GM12865 (cell line): ENCODE measurements around the gene MVD.
A peak's percentile ranks its signal among the peaks of the same experiment; 100 is the strongest.

Experiments used
- DNase-seq: peaks from one replicate; pipeline ENCODE4 v3.0.0; 2010; ENCODE audit warnings: low read depth
- H3K4me3 ChIP-seq: 2 replicates; pipeline ENCODE4 v1.5.1; 2011; ENCODE audit warnings: mild to moderate bottlenecking, low read depth, low read length, control low read depth
- TF ChIP-seq, protein P1 (sequence below): IDR thresholded peaks from 2 replicates; pipeline ENCODE4 v1.5.1; 2011; ENCODE audit warnings: low read length, control low read depth, low read depth, inconsistent platforms; ENCODE audit not compliant: insufficient read depth; ENCODE audit errors: missing control alignments

The MVD gene

DNA sequence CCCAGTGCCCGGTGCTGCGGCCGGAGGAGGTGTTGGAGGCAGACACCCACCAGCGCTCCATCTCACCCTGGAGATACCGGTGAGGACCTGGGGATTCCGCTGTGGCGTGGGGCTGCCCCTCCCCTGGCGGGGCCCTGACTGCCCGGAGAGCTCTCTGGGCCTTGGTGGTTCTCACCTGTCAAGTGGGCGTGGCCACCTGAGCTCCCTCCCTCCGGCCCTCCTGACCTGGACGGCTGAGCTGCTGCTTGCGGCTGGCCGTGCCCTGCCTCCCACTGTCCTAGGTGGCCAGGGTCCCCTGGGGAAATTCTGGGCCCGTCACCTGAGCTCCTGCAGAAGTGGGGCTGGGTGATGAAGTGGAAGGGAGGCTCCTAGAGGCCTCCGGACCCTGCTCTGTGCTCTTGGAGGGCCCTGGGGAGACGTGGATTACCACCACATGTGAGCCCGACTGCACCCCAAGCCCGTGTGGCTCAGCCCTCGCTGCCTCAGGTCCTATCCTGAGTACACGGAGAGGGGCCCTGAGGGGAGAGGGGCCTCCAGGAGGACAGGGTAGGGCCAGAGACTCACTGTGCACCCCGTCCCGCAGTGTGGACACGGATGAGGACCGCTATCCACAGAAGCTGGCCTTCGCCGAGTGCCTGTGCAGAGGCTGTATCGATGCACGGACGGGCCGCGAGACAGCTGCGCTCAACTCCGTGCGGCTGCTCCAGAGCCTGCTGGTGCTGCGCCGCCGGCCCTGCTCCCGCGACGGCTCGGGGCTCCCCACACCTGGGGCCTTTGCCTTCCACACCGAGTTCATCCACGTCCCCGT, 23.5 kb downstream of the MVD start:
- DNase-seq, result no peak
- H3K4me3 ChIP-seq, result no peak overlapping the region
- TF ChIP-seq, protein P1, sequence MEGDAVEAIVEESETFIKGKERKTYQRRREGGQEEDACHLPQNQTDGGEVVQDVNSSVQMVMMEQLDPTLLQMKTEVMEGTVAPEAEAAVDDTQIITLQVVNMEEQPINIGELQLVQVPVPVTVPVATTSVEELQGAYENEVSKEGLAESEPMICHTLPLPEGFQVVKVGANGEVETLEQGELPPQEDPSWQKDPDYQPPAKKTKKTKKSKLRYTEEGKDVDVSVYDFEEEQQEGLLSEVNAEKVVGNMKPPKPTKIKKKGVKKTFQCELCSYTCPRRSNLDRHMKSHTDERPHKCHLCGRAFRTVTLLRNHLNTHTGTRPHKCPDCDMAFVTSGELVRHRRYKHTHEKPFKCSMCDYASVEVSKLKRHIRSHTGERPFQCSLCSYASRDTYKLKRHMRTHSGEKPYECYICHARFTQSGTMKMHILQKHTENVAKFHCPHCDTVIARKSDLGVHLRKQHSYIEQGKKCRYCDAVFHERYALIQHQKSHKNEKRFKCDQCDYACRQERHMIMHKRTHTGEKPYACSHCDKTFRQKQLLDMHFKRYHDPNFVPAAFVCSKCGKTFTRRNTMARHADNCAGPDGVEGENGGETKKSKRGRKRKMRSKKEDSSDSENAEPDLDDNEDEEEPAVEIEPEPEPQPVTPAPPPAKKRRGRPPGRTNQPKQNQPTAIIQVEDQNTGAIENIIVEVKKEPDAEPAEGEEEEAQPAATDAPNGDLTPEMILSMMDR, result no peak

DNA sequence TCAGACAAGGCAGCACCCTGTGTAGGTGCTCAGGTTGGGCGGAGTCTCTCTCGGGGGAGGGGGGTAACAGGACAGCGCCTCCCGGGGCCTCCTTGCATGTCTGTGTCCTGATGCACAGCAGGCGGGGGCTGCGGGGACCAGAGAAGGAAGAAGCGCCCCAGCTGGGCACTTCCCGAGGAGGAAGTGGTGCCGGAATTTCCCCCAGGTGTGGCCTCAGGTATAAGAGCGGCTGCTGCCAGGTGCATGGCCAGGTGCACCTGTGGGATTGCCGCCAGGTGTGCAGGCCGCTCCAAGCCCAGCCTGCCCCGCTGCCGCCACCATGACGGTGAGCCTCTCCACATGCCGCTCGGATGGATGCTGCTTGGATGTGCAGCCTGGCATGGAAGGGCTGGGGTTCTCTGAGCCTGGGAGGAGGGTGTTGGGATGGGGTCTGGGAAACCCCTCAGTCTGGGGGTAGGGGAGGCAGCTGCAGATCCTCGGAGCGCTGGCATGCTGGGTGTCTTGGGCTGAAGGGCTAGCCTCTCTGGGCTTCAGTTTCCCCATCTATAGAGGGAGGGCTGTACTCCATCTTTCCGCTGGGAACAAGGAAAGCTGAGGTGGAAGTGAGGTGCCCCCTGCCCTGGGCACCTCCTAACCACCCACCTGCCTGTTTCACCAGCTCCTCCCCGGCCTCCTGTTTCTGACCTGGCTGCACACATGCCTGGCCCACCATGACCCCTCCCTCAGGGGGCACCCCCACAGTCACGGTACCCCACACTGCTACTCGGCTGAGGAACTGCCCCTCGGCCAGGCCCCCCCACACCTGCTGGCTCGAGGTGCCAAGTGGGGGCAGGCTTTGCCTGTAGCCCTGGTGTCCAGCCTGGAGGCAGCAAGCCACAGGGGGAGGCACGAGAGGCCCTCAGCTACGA, 24.3 kb downstream of the MVD start, which contains the start of gene IL17C:
Gene IL17C (plus strand): TSS at position 250 of the 908 bp plus-strand sequence. CDS start 70 bp downstream, at position 320.
- TF ChIP-seq, protein P1, result no peak
- H3K4me3 ChIP-seq, result no peak within 1 kb of the TSS
- no peak for DNase-seq

DNA sequence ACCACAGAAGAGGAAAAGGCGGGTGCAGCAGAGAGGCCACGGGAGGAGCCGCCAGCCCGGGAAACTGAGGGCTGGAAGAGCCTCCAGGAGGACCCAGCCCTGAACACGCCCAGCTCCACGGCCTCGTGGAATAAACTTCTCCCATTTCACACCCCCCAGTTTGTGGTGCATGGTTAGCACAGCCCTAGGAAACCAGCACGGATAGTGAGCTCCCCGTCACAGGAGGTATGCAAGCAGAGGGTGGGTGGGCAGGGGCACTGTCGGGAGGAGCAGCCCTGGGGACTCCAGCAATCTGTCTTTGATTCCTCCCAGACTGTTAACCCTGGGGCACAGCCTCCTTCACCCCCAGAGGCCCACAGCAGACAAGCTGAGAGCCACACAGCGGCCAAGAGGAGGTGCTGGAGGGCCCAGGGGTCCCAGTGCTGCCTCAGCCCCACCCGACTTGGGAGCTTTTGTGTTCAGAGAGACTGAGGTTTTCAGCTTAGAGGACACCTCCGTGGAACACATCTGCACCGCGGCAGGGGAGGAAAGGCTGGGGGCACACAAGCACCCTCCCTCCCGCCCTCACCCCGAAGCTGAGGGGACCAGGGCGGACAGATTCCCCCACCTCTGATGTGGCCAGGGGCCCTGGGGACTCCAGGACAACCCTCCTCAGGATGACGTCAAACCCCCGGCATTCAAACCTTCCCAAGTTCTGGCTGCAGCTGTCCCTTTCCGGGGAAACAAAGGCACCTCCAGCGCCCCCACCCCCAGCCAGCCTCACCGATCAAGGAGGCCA, 26.2 kb downstream of the MVD start:
- no peak for DNase-seq
- no peak overlapping the region for H3K4me3 ChIP-seq
- TF ChIP-seq, protein P1, result no peak

DNA sequence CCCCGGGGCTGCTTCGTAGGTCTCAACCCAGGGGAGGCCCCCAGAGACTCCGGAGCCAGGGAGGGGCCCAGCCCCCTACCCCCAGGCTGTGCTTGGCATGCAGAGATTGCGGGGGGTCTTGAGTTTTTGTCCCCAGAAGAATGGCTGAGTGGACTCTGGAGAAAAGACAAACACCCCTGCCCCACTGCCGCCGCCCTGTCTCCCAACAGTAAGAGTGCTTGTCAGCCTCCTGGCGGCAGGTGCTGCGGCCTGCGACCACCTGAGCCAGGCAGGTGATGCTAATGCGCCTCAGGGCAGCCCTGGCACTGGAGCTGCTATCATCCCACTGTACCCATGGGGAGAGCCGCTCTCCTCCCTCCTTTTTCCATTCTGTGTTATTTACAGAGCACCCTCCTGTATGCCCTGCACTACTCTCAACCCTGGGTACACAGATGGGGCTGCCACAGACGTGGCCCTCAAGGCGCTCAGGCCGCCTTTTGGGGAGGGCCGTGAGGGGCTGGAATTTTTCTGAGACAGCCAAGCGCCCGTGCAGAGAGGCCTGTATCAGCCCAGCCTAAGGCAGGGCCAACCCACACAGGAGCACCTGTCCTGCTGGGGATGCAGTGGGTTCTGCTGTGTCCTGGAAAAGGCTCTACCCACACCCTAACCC, 27.1 kb downstream of the MVD start:
- no peak overlapping the region for H3K4me3 ChIP-seq
- DNase-seq, result no peak
- TF ChIP-seq, protein P1, result no peak

DNA sequence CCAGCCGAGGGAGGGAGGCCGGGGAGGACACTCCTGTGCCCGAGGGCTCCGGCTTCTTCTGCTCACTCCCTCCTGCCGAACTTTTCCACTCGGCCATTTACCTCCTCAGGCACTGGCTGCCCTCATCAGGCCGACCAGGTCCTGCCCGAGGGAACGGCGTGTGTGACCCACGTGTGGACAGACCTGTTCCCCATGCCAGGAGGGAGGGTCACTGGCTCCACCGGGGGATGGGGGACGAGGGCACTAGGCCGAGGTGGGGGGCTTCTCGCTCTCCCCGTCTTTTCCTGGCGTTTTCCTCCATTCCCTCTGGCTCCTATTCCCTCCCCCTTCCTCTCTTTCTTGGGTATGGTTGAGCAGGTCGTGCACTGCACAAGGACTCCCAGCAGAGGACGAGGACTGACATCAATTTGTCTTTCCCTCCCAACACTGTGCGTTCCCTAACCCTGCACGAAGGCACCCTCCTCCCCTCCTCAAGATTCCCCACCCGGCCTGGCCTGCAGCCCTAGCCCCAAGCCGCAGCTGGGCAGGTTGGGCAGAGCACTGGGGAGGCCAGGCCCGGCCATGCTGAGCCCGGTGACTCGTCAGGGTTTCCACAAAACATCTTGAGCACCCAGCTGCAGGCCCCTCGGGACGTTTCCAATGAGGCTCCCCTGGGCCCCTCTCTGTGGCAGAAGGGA, 27.8 kb downstream of the MVD start:
- DNase-seq, result no peak
- H3K4me3 ChIP-seq, result peak overlapping the region; percentile 48
- TF ChIP-seq, protein P1, result no peak
